Bronchial epithelial cell (primary cell): ENCODE measurements around the gene RIPK3. TPM values are rescaled to one million over a fixed set of nuclear protein-coding genes. Genes with fewer than 3 reads are reported as not detected.
A peak's percentile ranks its signal among the peaks of the same experiment; 100 is the strongest.

Experiments used
- DNase-seq: peaks from one replicate; pipeline ENCODE4 v3.0.0-alpha.2; 2010; ENCODE audit warnings: low read depth
- FAIRE-seq: peaks from 2 replicates; lab custom pipeline; 2011; peaks lifted over from hg19 to GRCh38; lab: Jason Lieb, UNC
- H3K27me3 ChIP-seq: 2 replicates; pipeline ENCODE4 v1.5.1; 2011; ENCODE audit warnings: low read length; ENCODE audit not compliant: control insufficient read depth, insufficient read depth
- H3K36me3 ChIP-seq: 2 replicates; pipeline ENCODE4 v1.5.1; 2011; ENCODE audit warnings: low read length; ENCODE audit not compliant: control insufficient read depth, insufficient read depth
- H3K4me3 ChIP-seq: 2 replicates; pipeline ENCODE4 v1.5.1; 2011; ENCODE audit warnings: mild to moderate bottlenecking, low read depth, low read length, control low read depth
- CTCF ChIP-seq: IDR thresholded peaks from 2 replicates; pipeline ENCODE4 v1.5.1; 2011; ENCODE audit warnings: mild to moderate bottlenecking, moderate library complexity, low read length, control low read depth, inconsistent platforms; ENCODE audit not compliant: insufficient read depth, severe bottlenecking
- total RNA-seq: library from RNA; depleted of rRNA; stranded (reverse); fragments of >200 nt; gene quantifications from 2 replicates; pipeline ENCODE4 v1.2.1, GENCODE V29; 2014

The RIPK3 gene
- total RNA-seq, 1 donor from 2014 or later, result 2.4 TPM

GRCh38 chr14:24353559-24354481 is 14.0 kb upstream of the RIPK3 start:
- DNase-seq (peak; percentile 80), FAIRE-seq (no peak)
- H3K27me3 ChIP-seq, result no peaks in the 10 kb centered on the region
- TF ChIP-seq CTCF, result no peak
- H3K36me3 ChIP-seq, result no peaks in the 10 kb centered on the region
- no peak overlapping the region for H3K4me3 ChIP-seq

- Histone ChIP-seq H3K36me3 (no peaks in the 10 kb centered on the region), H3K4me3 (no peak overlapping the region), H3K27me3 (no peaks in the 10 kb centered on the region)
- TF ChIP-seq CTCF, result no peak
- FAIRE-seq (no peak), DNase-seq (peak; percentile 58)
Measured at GRCh38 chr14:24351517-24351916, 11.7 kb upstream of the RIPK3 start.

- Histone ChIP-seq H3K27me3 (no peaks in the 10 kb centered on the region), H3K4me3 (no peak overlapping the region), H3K36me3 (no peaks in the 10 kb centered on the region)
- DNase-seq, result no peak
- TF ChIP-seq CTCF, result no peak
- FAIRE-seq, result no peak
Measured at GRCh38 chr14:24349742-24350141, 10.0 kb upstream of the RIPK3 start.

- no peaks in the 10 kb centered on the region for H3K27me3 ChIP-seq
- no peak for TF ChIP-seq CTCF
Measured at GRCh38 chr14:24348186-24348585, 8.4 kb upstream of the RIPK3 start.

GRCh38 chr14:24347134-24347533 is 7.3 kb upstream of the RIPK3 start:
- Histone ChIP-seq H3K4me3 (no peak overlapping the region), H3K36me3 (no peaks in the 10 kb centered on the region), H3K27me3 (no peaks in the 10 kb centered on the region)
- no peak for DNase-seq
- no peak for FAIRE-seq
- no peak for TF ChIP-seq CTCF

More at GRCh38 chr14:24348186-24348585, 8.4 kb upstream of the RIPK3 start:
- FAIRE-seq, result no peak
- no peak overlapping the region for H3K4me3 ChIP-seq
- DNase-seq, result peak; percentile 64
- H3K36me3 ChIP-seq, result no peaks in the 10 kb centered on the region
